ENCODE measurements around the gene VPS8. TPM values are rescaled to one million over a fixed set of nuclear protein-coding genes. Genes with fewer than 3 reads are reported as not detected.

Gene VPS8
- polyA plus RNA-seq, 2 of the 4 experiments (the other 2 are of a cell fraction), result 10.3 to 30.1 TPM

DNA sequence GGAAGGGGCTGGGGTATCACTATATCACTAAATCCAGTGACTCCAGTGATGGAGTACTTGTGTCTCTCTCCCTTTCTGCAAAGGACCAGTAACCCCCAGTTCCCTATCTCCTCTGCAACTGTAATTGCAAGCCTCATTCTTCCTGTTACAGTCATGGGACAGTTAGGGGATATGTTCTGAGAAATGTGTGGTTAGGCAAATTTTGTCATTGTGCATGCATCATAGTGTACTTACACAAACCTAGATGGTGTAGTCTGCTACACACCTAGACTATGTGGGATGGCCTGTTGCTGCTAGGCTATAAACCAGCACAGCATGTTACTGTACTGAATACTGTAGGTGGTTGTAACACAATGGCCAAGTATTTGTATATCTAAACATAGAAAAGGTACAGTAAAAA, 2.2 kb downstream of the VPS8 start:
- Histone ChIP-seq H3K4me3 (no peak overlapping the region), H3K4me1 (peaks cover 13% of the 10 kb centered on the region; the same call in 2 of the 3 replicates), H3K9me3 (no peaks in the 10 kb centered on the region), H3K27ac (no peak overlapping the region), H3K4me2 (no peak overlapping the region; the same call in 2 of the 3 replicates)
- POLR2A ChIA-PET, result no interaction called here
- no peak for FAIRE-seq
- ATAC-seq, result no peak
- no peak for TF ChIP-seq BHLHE40 (IDR thresholded peaks at IDR 0.05; ENCODE audit: low read depth, low read length)
- TF ChIP-seq, protein P1, sequence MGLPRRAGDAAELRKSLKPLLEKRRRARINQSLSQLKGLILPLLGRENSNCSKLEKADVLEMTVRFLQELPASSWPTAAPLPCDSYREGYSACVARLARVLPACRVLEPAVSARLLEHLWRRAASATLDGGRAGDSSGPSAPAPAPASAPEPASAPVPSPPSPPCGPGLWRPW (IDR thresholded peaks at IDR 0.05), result no peak
- no peak for TF ChIP-seq KDM1A (IDR thresholded peaks at IDR 0.05; ENCODE audit: low read depth)
- no peak for TF ChIP-seq CEBPB (IDR thresholded peaks at IDR 0.05)
- no peak for TF ChIP-seq KDM5A (IDR thresholded peaks at IDR 0.05)
- TF ChIP-seq SREBF2 (IDR thresholded peaks at IDR 0.05), result no peak
- TF ChIP-seq, protein P2, sequence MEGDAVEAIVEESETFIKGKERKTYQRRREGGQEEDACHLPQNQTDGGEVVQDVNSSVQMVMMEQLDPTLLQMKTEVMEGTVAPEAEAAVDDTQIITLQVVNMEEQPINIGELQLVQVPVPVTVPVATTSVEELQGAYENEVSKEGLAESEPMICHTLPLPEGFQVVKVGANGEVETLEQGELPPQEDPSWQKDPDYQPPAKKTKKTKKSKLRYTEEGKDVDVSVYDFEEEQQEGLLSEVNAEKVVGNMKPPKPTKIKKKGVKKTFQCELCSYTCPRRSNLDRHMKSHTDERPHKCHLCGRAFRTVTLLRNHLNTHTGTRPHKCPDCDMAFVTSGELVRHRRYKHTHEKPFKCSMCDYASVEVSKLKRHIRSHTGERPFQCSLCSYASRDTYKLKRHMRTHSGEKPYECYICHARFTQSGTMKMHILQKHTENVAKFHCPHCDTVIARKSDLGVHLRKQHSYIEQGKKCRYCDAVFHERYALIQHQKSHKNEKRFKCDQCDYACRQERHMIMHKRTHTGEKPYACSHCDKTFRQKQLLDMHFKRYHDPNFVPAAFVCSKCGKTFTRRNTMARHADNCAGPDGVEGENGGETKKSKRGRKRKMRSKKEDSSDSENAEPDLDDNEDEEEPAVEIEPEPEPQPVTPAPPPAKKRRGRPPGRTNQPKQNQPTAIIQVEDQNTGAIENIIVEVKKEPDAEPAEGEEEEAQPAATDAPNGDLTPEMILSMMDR (IDR thresholded peaks at IDR 0.05), result no peak
- CTCF ChIA-PET, result interaction anchor here (1.0 to 3.7 kb wide), 4 partner anchors 10 to 252 kb away, joined by 3 to 15 read pairs (median 4); partner anchors contain the start of gene EPHB3
- DNase-seq (ENCODE audit: low read depth in 1 of 2, low spot score in 1 of 2), result no peak

DNA sequence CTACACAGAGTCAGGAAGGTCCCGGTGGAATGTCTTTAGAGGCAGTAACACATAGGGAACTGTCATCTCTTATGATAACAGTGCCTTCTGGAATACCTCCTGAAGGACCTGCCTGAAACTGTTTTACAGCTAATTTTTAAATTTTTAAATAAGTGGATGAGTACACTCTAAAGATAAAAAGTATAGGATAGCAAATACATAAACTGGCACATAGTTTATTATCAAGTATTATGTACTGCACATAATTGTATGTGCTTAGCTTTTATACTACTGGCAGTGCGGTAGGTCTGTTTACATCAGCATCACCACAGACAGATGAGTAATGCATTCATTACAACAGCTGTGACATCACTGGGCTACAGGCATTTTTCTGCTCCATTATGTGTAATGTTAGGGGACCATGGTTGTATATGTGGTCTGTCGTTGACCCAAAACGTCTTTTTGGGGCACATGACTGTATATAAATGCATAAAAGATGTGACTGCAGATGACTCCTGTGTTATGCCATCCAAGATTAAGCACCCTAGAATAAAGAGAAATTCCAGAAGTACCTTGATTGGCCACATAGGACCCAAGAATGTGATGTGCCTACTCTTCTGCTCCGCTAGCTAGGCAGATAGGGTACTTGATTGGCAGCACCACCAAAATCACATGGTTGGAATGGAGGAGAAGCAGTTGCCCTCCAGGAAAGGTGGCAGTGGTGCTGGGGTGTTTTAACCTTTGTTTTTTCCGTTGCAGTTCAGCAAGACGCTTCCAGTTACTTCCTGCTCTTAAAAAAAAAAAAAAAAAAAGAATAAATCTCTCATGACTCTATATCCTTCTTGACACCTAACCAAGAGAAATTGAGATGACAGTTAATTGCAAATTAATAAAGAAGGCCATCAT, 3.3 kb downstream of the VPS8 start:
- Histone ChIP-seq H3K4me1 (peaks cover 13% of the 10 kb centered on the region; the same call in 2 of the 3 replicates), H3K4me3 (no peak overlapping the region), H3K27ac (no peak overlapping the region), H3K9me3 (no peaks in the 10 kb centered on the region), H3K4me2 (no peak overlapping the region)
- ChIA-PET CTCF (interaction anchor here (0.7 to 1.5 kb wide), 3 partner anchors 12 to 461 kb away, joined by 3 read pairs; no protein-coding TSS in a partner anchor), POLR2A (no interaction called here)
- no peak for TF ChIP-seq CHD2 (IDR thresholded peaks at IDR 0.05; ENCODE audit: low read length, partially characterized antibody)
- no peak for TF ChIP-seq HOXB5 (CRISPR knock-in tag; IDR thresholded peaks at IDR 0.05)
- no peak for TF ChIP-seq BHLHE40 (IDR thresholded peaks at IDR 0.05; ENCODE audit: low read depth, low read length)
- no peak for TF ChIP-seq PHF8 (IDR thresholded peaks at IDR 0.05; ENCODE audit: borderline replicate concordance, low read depth)
- TF ChIP-seq MAFK (IDR thresholded peaks at IDR 0.05; ENCODE audit: partially characterized antibody), result no peak
- TF ChIP-seq CHD4 (IDR thresholded peaks at IDR 0.05; ENCODE audit: borderline replicate concordance), result no peak
- TF ChIP-seq, protein P3, sequence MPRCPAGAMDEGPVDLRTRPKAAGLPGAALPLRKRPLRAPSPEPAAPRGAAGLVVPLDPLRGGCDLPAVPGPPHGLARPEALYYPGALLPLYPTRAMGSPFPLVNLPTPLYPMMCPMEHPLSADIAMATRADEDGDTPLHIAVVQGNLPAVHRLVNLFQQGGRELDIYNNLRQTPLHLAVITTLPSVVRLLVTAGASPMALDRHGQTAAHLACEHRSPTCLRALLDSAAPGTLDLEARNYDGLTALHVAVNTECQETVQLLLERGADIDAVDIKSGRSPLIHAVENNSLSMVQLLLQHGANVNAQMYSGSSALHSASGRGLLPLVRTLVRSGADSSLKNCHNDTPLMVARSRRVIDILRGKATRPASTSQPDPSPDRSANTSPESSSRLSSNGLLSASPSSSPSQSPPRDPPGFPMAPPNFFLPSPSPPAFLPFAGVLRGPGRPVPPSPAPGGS (IDR thresholded peaks at IDR 0.05), result no peak
- no peak for TF ChIP-seq POLR2A (IDR thresholded peaks at IDR 0.05; ENCODE audit: low read length)
- no peak for TF ChIP-seq ZNF302 (CRISPR knock-in tag; IDR thresholded peaks at IDR 0.05)
- no peak for TF ChIP-seq MAZ (IDR thresholded peaks at IDR 0.05; ENCODE audit: borderline replicate concordance, low read depth, low read length)
- TF ChIP-seq, protein P4, sequence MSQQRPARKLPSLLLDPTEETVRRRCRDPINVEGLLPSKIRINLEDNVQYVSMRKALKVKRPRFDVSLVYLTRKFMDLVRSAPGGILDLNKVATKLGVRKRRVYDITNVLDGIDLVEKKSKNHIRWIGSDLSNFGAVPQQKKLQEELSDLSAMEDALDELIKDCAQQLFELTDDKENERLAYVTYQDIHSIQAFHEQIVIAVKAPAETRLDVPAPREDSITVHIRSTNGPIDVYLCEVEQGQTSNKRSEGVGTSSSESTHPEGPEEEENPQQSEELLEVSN (IDR thresholded peaks at IDR 0.05; ENCODE audit: borderline replicate concordance, low read depth), result no peak
- TF ChIP-seq NR3C1 (IDR thresholded peaks at IDR 0.05), result no peak
- TF ChIP-seq ZC3H11A (IDR thresholded peaks at IDR 0.05), result no peak
- no peak for TF ChIP-seq RCOR1 (IDR thresholded peaks at IDR 0.05; ENCODE audit: low read depth, low read length)
- no peak for TF ChIP-seq ESRRA (IDR thresholded peaks at IDR 0.05; ENCODE audit: borderline replicate concordance, low read length)
- TF ChIP-seq TFCP2L1 (CRISPR knock-in tag; IDR thresholded peaks at IDR 0.05), result no peak
- FAIRE-seq (no peak), DNase-seq (ENCODE audit: low read depth in 1 of 2, low spot score in 1 of 2) (no peak), ATAC-seq (no peak)
- 91% methylated on average over 7 of the region's 7 CpGs for WGBS (ENCODE audit: missing lambda C conversion rate)

Measured in A549 (cell line).